ENCODE results near the gene ZNF749. TPM values are rescaled to one million over a fixed set of nuclear protein-coding genes. Genes with fewer than 3 reads are reported as not detected.

Gene ZNF749
- total RNA-seq, 2 experiments from 2014 or later, result 7.8 to 9.5 TPM

- peaks cover 37% of the 10 kb centered on the region for H3K36me3 Mint-ChIP-seq (ENCODE audit: low read depth)
- H3K27me3 Mint-ChIP-seq, result no peaks in the 10 kb centered on the region
- POLR2A ChIA-PET, result interaction anchor here (1.1 to 1.7 kb wide), 5 partner anchors 43 to 748 kb away, joined by 3 to 5 read pairs (median 3); partner anchors contain the start of genes TRAPPC2B, ZNF211, ZNF274 and ZNF547
Measured at GRCh38 chr19:57434386-57435061, 601 bp upstream of the ZNF749 start.

DNA sequence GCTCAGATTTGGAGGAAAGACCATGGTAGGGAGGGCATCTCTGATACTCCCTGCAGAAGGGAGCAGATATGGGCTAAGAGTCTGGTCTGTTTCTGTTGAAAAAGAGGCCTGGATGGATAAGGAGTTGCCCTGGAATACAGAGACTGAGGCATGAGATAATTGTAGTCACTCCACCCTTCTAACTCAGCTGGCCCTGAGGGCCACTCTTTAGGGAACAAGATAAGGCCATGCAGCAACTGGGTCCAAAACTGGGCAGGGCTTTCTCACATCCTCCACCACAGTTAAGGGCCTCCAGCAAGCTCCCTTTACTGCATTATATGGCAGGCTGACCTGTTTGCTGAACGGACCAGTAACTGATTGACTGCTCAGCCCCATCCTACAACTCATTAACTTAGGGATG, 1.3 kb downstream of the ZNF749 start:
- Mint-ChIP-seq H3K27me3 (no peaks in the 10 kb centered on the region), H3K36me3 (ENCODE audit: low read depth) (peaks cover 52% of the 10 kb centered on the region), H3K9me3 (peaks cover 38% of the 10 kb centered on the region), H3K4me1 (peaks cover 24% of the 10 kb centered on the region), H3K27ac (no peak overlapping the region), H3K4me3 (peak overlapping the region; percentile 90)
- CTCF ChIA-PET, result no interaction called here
- no peak for DNase-seq
- POLR2A ChIA-PET, result interaction anchor here (1.5 kb wide), 1 partner anchor 47 kb away, joined by 4 read pairs; the partner anchor contains the start of gene ZNF548

More at GRCh38 chr19:57434386-57435061, 601 bp upstream of the ZNF749 start:
- Mint-ChIP-seq H3K27ac (peak overlapping the region; percentile 60), H3K4me1 (peaks cover 24% of the 10 kb centered on the region), H3K9me3 (peaks cover 29% of the 10 kb centered on the region), H3K4me3 (peak overlapping the region; percentile 90)
- CTCF ChIA-PET, result interaction anchor here (1.0 kb wide), 1 partner anchor 175 kb away, joined by 3 read pairs; no protein-coding TSS in a partner anchor
- no peak for DNase-seq

- CTCF ChIA-PET, result interaction anchor here (0.9 kb wide), 1 partner anchor 10 kb away, joined by 3 read pairs; no protein-coding TSS in a partner anchor
- Mint-ChIP-seq H3K27ac (no peak overlapping the region), H3K9me3 (peaks cover 46% of the 10 kb centered on the region), H3K4me1 (peaks cover 24% of the 10 kb centered on the region), H3K27me3 (no peaks in the 10 kb centered on the region), H3K36me3 (ENCODE audit: low read depth) (peaks cover 68% of the 10 kb centered on the region), H3K4me3 (no peak overlapping the region)
- DNase-seq, result no peak
- POLR2A ChIA-PET, result no interaction called here
Measured at GRCh38 chr19:57437931-57438330, 2.8 kb downstream of the ZNF749 start.

GRCh38 chr19:57438925-57439324, 3.8 kb downstream of the ZNF749 start:
- H3K4me3 Mint-ChIP-seq, result no peak overlapping the region
- DNase-seq, result no peak
- POLR2A ChIA-PET, result no interaction called here
- CTCF ChIA-PET, result no interaction called here
- H3K9me3 Mint-ChIP-seq, result peaks cover 52% of the 10 kb centered on the region
- no peaks in the 10 kb centered on the region for H3K27me3 Mint-ChIP-seq
- H3K4me1 Mint-ChIP-seq, result peaks cover 24% of the 10 kb centered on the region
- peaks cover 73% of the 10 kb centered on the region for H3K36me3 Mint-ChIP-seq (ENCODE audit: low read depth)
- no peak overlapping the region for H3K27ac Mint-ChIP-seq

DNA sequence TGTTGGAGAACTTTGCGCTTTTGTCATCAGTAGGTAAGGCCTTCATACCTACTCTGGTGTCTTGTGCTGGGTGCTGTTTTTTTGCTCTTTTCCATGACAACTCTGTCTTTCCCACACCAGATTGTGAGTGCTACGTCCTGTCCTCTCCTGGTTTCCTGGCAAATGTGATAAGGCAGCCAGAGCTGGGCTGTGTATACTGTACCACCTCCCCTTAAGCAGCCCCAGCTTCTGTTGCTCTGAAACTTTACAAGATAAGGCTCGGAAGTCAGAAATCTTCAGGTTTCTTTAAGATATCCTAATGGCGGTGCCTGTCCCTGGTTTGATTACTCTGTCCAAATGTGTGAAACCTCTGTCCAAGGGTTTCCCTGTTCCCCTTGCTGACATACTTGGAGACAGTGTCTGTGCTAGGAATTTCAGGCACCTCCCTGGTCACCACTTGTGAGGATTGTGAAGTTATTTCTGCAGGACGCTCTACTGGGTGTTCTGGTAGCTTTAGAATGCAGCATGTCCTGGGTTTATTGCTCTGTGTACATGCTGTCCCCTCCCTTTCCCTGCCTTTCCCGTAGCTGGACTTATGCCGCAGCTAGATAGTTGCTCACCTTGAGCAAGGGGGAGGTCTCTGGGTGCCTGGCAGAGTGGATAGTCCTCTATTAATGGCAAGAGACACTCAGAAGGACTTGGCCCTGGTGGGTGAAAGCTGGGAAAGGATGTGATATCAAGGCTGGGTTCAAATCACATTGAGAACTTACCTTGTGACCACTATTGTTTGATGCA, 7.0 kb downstream of the ZNF749 start:
- Mint-ChIP-seq H3K9me3 (peaks cover 67% of the 10 kb centered on the region), H3K36me3 (ENCODE audit: low read depth) (peaks cover 78% of the 10 kb centered on the region), H3K27me3 (no peaks in the 10 kb centered on the region), H3K4me3 (no peak overlapping the region), H3K4me1 (no peaks in the 10 kb centered on the region), H3K27ac (no peak overlapping the region)
- DNase-seq, result no peak
- ChIA-PET POLR2A (no interaction called here), CTCF (no interaction called here)

- no peak overlapping the region for H3K27ac Mint-ChIP-seq
- no peaks in the 10 kb centered on the region for H3K4me1 Mint-ChIP-seq
- H3K9me3 Mint-ChIP-seq, result peaks cover 71% of the 10 kb centered on the region
- H3K27me3 Mint-ChIP-seq, result no peaks in the 10 kb centered on the region
- no peak overlapping the region for H3K4me3 Mint-ChIP-seq
- peaks cover 74% of the 10 kb centered on the region for H3K36me3 Mint-ChIP-seq (ENCODE audit: low read depth)
- ChIA-PET CTCF (no interaction called here), POLR2A (no interaction called here)
- no peak for DNase-seq
Measured at GRCh38 chr19:57443121-57443696, 8.1 kb downstream of the ZNF749 start.

GRCh38 chr19:57452307-57452706, 17.2 kb downstream of the ZNF749 start:
- H3K9me3 Mint-ChIP-seq, result peaks cover 56% of the 10 kb centered on the region
- no peaks in the 10 kb centered on the region for H3K4me1 Mint-ChIP-seq
- DNase-seq, result no peak
- H3K4me3 Mint-ChIP-seq, result no peak overlapping the region
- ChIA-PET CTCF (no interaction called here), POLR2A (interaction anchor here (0.6 kb wide), 1 partner anchor 32 kb away, joined by 3 read pairs; no protein-coding TSS in a partner anchor)
- no peak overlapping the region for H3K27ac Mint-ChIP-seq
- H3K27me3 Mint-ChIP-seq, result no peaks in the 10 kb centered on the region
- H3K36me3 Mint-ChIP-seq (ENCODE audit: low read depth), result peaks cover 30% of the 10 kb centered on the region

GRCh38 chr19:57465680-57466381, 30.7 kb downstream of the ZNF749 start:
- H3K27me3 Mint-ChIP-seq, result no peaks in the 10 kb centered on the region
- DNase-seq, result peak; percentile 32
- POLR2A ChIA-PET, result no interaction called here
- no peak overlapping the region for H3K27ac Mint-ChIP-seq
- H3K9me3 Mint-ChIP-seq, result peaks cover 46% of the 10 kb centered on the region
- no peak overlapping the region for H3K4me3 Mint-ChIP-seq
- CTCF ChIA-PET, result interaction anchor here (0.6 to 1.0 kb wide), 4 partner anchors 100 to 1048 kb away, joined by 3 read pairs; no protein-coding TSS in a partner anchor
- H3K36me3 Mint-ChIP-seq (ENCODE audit: low read depth), result peaks cover 21% of the 10 kb centered on the region
- H3K4me1 Mint-ChIP-seq, result no peaks in the 10 kb centered on the region

DNA sequence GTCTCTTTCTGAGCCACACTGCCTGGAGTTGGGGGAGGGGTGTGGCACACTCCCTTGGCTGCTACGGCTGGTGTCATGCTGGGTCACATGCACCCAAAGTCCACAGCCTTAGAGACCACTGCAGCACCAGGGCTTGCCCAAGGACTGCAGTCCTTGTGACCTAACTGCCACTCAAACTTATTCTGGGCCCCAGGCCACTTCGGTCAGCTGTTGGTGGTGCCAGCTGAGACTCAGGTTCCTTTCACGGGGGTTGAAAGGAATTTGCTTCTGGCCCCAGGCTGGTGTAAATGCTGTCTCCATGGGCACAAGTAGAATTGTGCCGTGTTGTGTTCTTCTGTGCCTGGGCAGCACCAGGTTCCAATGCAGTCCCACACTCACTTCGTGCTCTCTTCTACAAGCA, 31.4 kb downstream of the ZNF749 start:
- Mint-ChIP-seq H3K36me3 (ENCODE audit: low read depth) (peaks cover 27% of the 10 kb centered on the region), H3K4me1 (no peaks in the 10 kb centered on the region), H3K9me3 (peaks cover 46% of the 10 kb centered on the region), H3K27me3 (no peaks in the 10 kb centered on the region), H3K27ac (no peak overlapping the region), H3K4me3 (no peak overlapping the region)
- POLR2A ChIA-PET, result no interaction called here
- no peak for DNase-seq
- CTCF ChIA-PET, result interaction anchor here (0.7 kb wide), 1 partner anchor 141 kb away, joined by 3 read pairs; no protein-coding TSS in a partner anchor

- peaks cover 84% of the 10 kb centered on the region for H3K9me3 Mint-ChIP-seq
- CTCF ChIA-PET, result no interaction called here
- H3K27me3 Mint-ChIP-seq, result no peaks in the 10 kb centered on the region
- POLR2A ChIA-PET, result no interaction called here
- H3K36me3 Mint-ChIP-seq (ENCODE audit: low read depth), result peaks cover 87% of the 10 kb centered on the region
- H3K27ac Mint-ChIP-seq, result no peak overlapping the region
- no peak for DNase-seq
- no peak overlapping the region for H3K4me3 Mint-ChIP-seq
- H3K4me1 Mint-ChIP-seq, result peaks cover 20% of the 10 kb centered on the region
Measured at GRCh38 chr19:57473646-57474045, 38.5 kb downstream of the ZNF749 start.

- Mint-ChIP-seq H3K27me3 (peaks cover 2% of the 10 kb centered on the region), H3K4me3 (peak within 1 kb of the TSS; percentile 76), H3K9me3 (peaks cover 63% of the 10 kb centered on the region), H3K27ac (peak within 1 kb of the TSS; percentile 74), H3K4me1 (peaks cover 20% of the 10 kb centered on the region), H3K36me3 (ENCODE audit: low read depth) (peaks cover 58% of the 10 kb centered on the region)
- peak; percentile 89 for DNase-seq
- CTCF ChIA-PET, result no interaction called here
- POLR2A ChIA-PET, result interaction anchor here (1.7 to 1.8 kb wide), 2 partner anchors 10 to 43 kb away, joined by 5 to 6 read pairs; partner anchors contain the start of genes ZNF419 and ZNF749
Measured at GRCh38 chr19:57477191-57478008, 42.3 kb downstream of the ZNF749 start, which contains the start of gene ZNF772. Gene ZNF772, minus strand, starts transcription at chr19:57477566. Its CDS starts 257 bp downstream, at chr19:57477309.

Data from activated CD4-positive, alpha-beta memory T cell treated with anti-CD3 and anti-CD28 coated beads, Interleukin-2, amount 10 ng/mL, durations not matched to agents 7 days and 5 days (primary cell).